Trophoblast cell (in vitro differentiated cells and primary cell): ENCODE data around the gene MIEN1.
A peak's percentile ranks its signal among the peaks of the same experiment; 100 is the strongest.

ENCODE experiments used
- DNase-seq, 2 donors: peaks; one replicate each; pipeline ENCODE4 v3.0.0-alpha.2; 2016
- H2AFZ ChIP-seq: 2 replicates; pipeline ENCODE4 v1.6.1; 2013; ENCODE audit warnings: low read length, moderate library complexity, mild to moderate bottlenecking; ENCODE audit not compliant: insufficient read depth, poor library complexity
- H2AK5ac ChIP-seq: 2 replicates; pipeline ENCODE4 v1.6.1; 2013; ENCODE audit warnings: mild to moderate bottlenecking, low read length
- H2BK120ac ChIP-seq: 2 replicates; pipeline ENCODE4 v1.6.1; 2013; ENCODE audit warnings: low read length, mild to moderate bottlenecking, moderate library complexity; ENCODE audit not compliant: insufficient read depth, poor library complexity
- H2BK12ac ChIP-seq: 2 replicates; pipeline ENCODE4 v1.6.1; 2013; ENCODE audit warnings: mild to moderate bottlenecking, low read length, moderate library complexity
- H2BK5ac ChIP-seq: 2 replicates; pipeline ENCODE4 v1.6.1; 2013; ENCODE audit warnings: low read length, low read depth, moderate library complexity, mild to moderate bottlenecking; ENCODE audit not compliant: poor library complexity
- H3K14ac ChIP-seq: 2 replicates; pipeline ENCODE4 v1.6.1; 2013; ENCODE audit warnings: mild to moderate bottlenecking, low read length
- H3K18ac ChIP-seq: 2 replicates; pipeline ENCODE4 v1.6.1; 2013; ENCODE audit warnings: mild to moderate bottlenecking, low read length
- H3K23ac ChIP-seq: 2 replicates; pipeline ENCODE4 v1.6.1; 2013; ENCODE audit warnings: low read length
- H3K27ac ChIP-seq: 2 replicates; pipeline ENCODE4 v1.5.1; 2013; ENCODE audit warnings: low read depth, mild to moderate bottlenecking, inconsistent platforms, low read length, moderate library complexity
- H3K27me3 ChIP-seq: 2 replicates; pipeline ENCODE4 v1.6.1; 2013; ENCODE audit warnings: inconsistent platforms, mild to moderate bottlenecking, low read length, moderate library complexity; ENCODE audit not compliant: insufficient read depth
- H3K36me3 ChIP-seq, 2 experiments: 1 replicate in 1 of 2; 2 replicates in 1 of 2; pipeline ENCODE4 v1.6.1; 2013; ENCODE audit warnings: low read length in 2 of 2, mild to moderate bottlenecking in 2 of 2, moderate library complexity in 1 of 2; ENCODE audit not compliant: insufficient read depth in 2 of 2, control insufficient read depth in 1 of 2
- H3K4ac ChIP-seq: 2 replicates; pipeline ENCODE4 v1.6.1; 2013; ENCODE audit warnings: low read depth, mild to moderate bottlenecking, low read length, moderate library complexity
- H3K4me1 ChIP-seq, 2 experiments: 1 replicate in 1 of 2; 2 replicates in 1 of 2; pipeline ENCODE4 v1.6.1; 2013; ENCODE audit warnings: low read length in 2 of 2, mild to moderate bottlenecking in 2 of 2, moderate library complexity in 1 of 2; ENCODE audit not compliant: insufficient read depth in 2 of 2, control insufficient read depth in 1 of 2
- H3K4me2 ChIP-seq: 2 replicates; pipeline ENCODE4 v1.6.1; 2013; ENCODE audit warnings: inconsistent platforms, mild to moderate bottlenecking, low read length, moderate library complexity
- H3K4me3 ChIP-seq: 2 replicates; pipeline ENCODE4 v1.5.1; 2013; ENCODE audit warnings: mild to moderate bottlenecking, low read depth, low read length, inconsistent platforms
- H3K79me1 ChIP-seq: one replicate; pipeline ENCODE4 v1.6.1; 2013; ENCODE audit warnings: low read length
- H3K79me2 ChIP-seq: 2 replicates; pipeline ENCODE4 v1.6.1; 2013; ENCODE audit warnings: low read length, mild to moderate bottlenecking; ENCODE audit not compliant: control insufficient read depth, insufficient read depth, poor library complexity
- H3K9ac ChIP-seq: 2 replicates; pipeline ENCODE4 v1.6.1; 2013; ENCODE audit warnings: mild to moderate bottlenecking, low read length
- H3K9me3 ChIP-seq: 2 replicates; pipeline ENCODE4 v1.6.1; 2013; ENCODE audit warnings: low read depth, mild to moderate bottlenecking, control low read depth, inconsistent platforms, low read length; ENCODE audit not compliant: insufficient read depth
- H4K12ac ChIP-seq: 2 replicates; pipeline ENCODE4 v1.6.1; 2013; ENCODE audit warnings: low read depth, mild to moderate bottlenecking, low read length, moderate library complexity
- H4K8ac ChIP-seq: 2 replicates; pipeline ENCODE4 v1.6.1; 2013; ENCODE audit warnings: low read depth, mild to moderate bottlenecking, low read length, moderate library complexity
- H4K91ac ChIP-seq: one replicate; pipeline ENCODE4 v1.6.1; 2013; ENCODE audit warnings: low read depth, mild to moderate bottlenecking, low read length, moderate library complexity
- WGBS: extraction: QIAGEN DNeasy Blood & Tissue Kit; methylation state at CpG from one replicate; pipeline ENCODE4 v1.1.7; 2013; ENCODE audit warnings: missing lambda C conversion rate; ENCODE audit not compliant: insufficient read length, insufficient coverage; ENCODE audit errors: extremely low coverage; 5-methylcytosine and 5-hydroxymethylcytosine counted together

Gene MIEN1

GRCh38 chr17:39736319-39737165 is 6.2 kb upstream of the MIEN1 start:
- H3K27me3 ChIP-seq: no peaks in the 10 kb centered on the region
- no peak overlapping the region for H3K14ac ChIP-seq
- peaks cover 12 to 28% of the 10 kb centered on the region in 2 experiments for H3K4me1 ChIP-seq
- peaks cover 8% of the 10 kb centered on the region for H3K79me2 ChIP-seq
- no peak overlapping the region for H2BK12ac ChIP-seq
- WGBS: no CpG with 5 or more reads among the region's 10 CpGs
- no peak overlapping the region for H3K4me3 ChIP-seq
- no peak overlapping the region for H2BK120ac ChIP-seq
- no peak overlapping the region for H3K18ac ChIP-seq
- H2AK5ac ChIP-seq: no peak overlapping the region
- H2BK5ac ChIP-seq: no peak overlapping the region
- H3K4ac ChIP-seq: no peak overlapping the region
- no peak overlapping the region for H2AFZ ChIP-seq
- H3K23ac ChIP-seq: peak overlapping the region; percentile 22
- no peaks in the 10 kb centered on the region for H3K36me3 ChIP-seq
- no peak overlapping the region for H3K4me2 ChIP-seq
- no peak overlapping the region for H4K8ac ChIP-seq
- no peak overlapping the region for H4K12ac ChIP-seq
- H4K91ac ChIP-seq: no peak overlapping the region
- DNase-seq: peak in 1 of 2 donors; percentile 52
- peaks cover 18% of the 10 kb centered on the region for H3K79me1 ChIP-seq
- H3K9me3 ChIP-seq: no peaks in the 10 kb centered on the region
- H3K27ac ChIP-seq: no peak overlapping the region
- H3K9ac ChIP-seq: no peak overlapping the region

DNA sequence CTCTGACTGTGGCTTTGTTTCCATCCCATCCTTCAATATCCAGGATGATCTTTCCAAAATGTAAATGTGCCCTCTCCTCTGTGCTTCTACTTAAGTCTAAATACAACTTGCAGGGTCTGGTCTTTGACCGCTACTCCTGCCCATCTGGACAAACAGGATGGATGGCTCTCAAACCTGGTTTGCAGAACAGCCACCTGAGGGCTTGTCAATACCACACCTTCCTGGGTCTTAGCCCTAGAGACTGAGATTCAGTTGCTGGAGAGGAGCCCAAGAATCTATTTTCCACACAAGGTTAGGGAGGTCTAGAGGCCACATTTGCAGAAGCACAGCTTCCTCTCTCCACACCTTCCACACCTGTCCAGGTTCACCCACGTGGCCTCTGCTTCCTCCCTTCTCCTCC is 5.5 kb upstream of the MIEN1 start:
- Histone ChIP-seq H3K79me1 (peaks cover 18% of the 10 kb centered on the region), H2BK120ac (no peak overlapping the region), H2BK5ac (no peak overlapping the region), H2AFZ (no peak overlapping the region), H4K8ac (no peak overlapping the region), H3K9me3 (no peaks in the 10 kb centered on the region), H3K4me1 (peaks cover 12 to 28% of the 10 kb centered on the region in 2 experiments), H2AK5ac (no peak overlapping the region), H3K4ac (no peak overlapping the region), H3K14ac (no peak overlapping the region), H3K9ac (no peak overlapping the region), H2BK12ac (no peak overlapping the region), H3K4me3 (no peak overlapping the region), H3K27me3 (no peaks in the 10 kb centered on the region), H3K79me2 (peaks cover 8% of the 10 kb centered on the region), H3K36me3 (no peaks in the 10 kb centered on the region), H3K27ac (no peak overlapping the region), H4K91ac (no peak overlapping the region), H3K23ac (peak overlapping the region; percentile 22), H3K18ac (no peak overlapping the region), H4K12ac (no peak overlapping the region), H3K4me2 (no peak overlapping the region)
- WGBS: no CpG with 5 or more reads among the region's 2 CpGs
- DNase-seq: peak in 1 of 2 donors; percentile 19

DNA sequence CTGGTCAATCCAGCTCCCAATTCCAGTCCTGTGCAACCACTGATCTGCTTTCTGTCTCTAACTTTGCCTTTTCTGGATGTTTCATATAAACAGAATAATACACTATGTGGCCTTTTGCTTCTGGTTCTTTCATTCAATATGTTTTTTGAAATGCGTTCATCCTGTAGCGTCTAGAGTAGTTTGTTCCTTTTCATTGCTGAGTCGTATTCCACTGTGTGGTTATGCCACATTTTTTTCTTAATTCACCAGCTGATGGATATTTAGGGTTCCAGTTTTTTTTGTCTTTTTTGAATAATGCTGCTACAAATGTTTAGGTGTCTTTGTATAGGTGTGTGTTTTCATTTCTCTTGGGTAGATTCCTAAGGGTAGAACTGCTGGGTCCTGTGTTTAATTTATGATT is 2.3 kb upstream of the MIEN1 start:
- H3K27me3 ChIP-seq: no peaks in the 10 kb centered on the region
- no CpG with 5 or more reads among the region's 3 CpGs for WGBS
- H2BK5ac ChIP-seq: no peak overlapping the region
- no peaks in the 10 kb centered on the region for H3K9me3 ChIP-seq
- H2BK12ac ChIP-seq: no peak overlapping the region
- no peak overlapping the region for H3K4me3 ChIP-seq
- H3K27ac ChIP-seq: no peak overlapping the region
- H3K18ac ChIP-seq: no peak overlapping the region
- no peak overlapping the region for H2AK5ac ChIP-seq
- H3K4me2 ChIP-seq: no peak overlapping the region
- H3K79me2 ChIP-seq: peaks cover 4% of the 10 kb centered on the region
- H3K4ac ChIP-seq: no peak overlapping the region
- peaks cover 4% of the 10 kb centered on the region for H3K79me1 ChIP-seq
- H3K9ac ChIP-seq: no peak overlapping the region
- no peak overlapping the region for H2BK120ac ChIP-seq
- H4K8ac ChIP-seq: no peak overlapping the region
- H3K14ac ChIP-seq: no peak overlapping the region
- H3K36me3 ChIP-seq: peaks cover 12 to 16% of the 10 kb centered on the region in 2 experiments
- H4K91ac ChIP-seq: no peak overlapping the region
- H2AFZ ChIP-seq: no peak overlapping the region
- H3K4me1 ChIP-seq: peaks cover 5 to 14% of the 10 kb centered on the region in 2 experiments
- no peak for DNase-seq
- no peak overlapping the region for H4K12ac ChIP-seq
- no peak overlapping the region for H3K23ac ChIP-seq

GRCh38 chr17:39729280-39729851 is 966 bp downstream of the MIEN1 start:
- no peak overlapping the region for H4K8ac ChIP-seq
- H2AK5ac ChIP-seq: no peak overlapping the region
- H2AFZ ChIP-seq: no peak overlapping the region
- WGBS: no CpG with 5 or more reads among the region's 6 CpGs
- peaks cover 2% of the 10 kb centered on the region for H3K9me3 ChIP-seq
- no peak overlapping the region for H3K9ac ChIP-seq
- peaks cover 4% of the 10 kb centered on the region for H3K79me2 ChIP-seq
- H4K12ac ChIP-seq: no peak overlapping the region
- no peak overlapping the region for H3K27ac ChIP-seq
- H3K79me1 ChIP-seq: peaks cover 4% of the 10 kb centered on the region
- H3K4me1 ChIP-seq: peaks cover 5 to 9% of the 10 kb centered on the region in 2 experiments
- no peak overlapping the region for H3K4ac ChIP-seq
- H2BK12ac ChIP-seq: no peak overlapping the region
- H2BK5ac ChIP-seq: no peak overlapping the region
- no peak overlapping the region for H3K4me3 ChIP-seq
- DNase-seq: peak; percentile 37 to 53
- no peaks in the 10 kb centered on the region for H3K27me3 ChIP-seq
- H3K18ac ChIP-seq: peak overlapping the region; percentile 6
- peaks cover 38 to 39% of the 10 kb centered on the region in 2 experiments for H3K36me3 ChIP-seq
- no peak overlapping the region for H3K14ac ChIP-seq
- H3K23ac ChIP-seq: no peak overlapping the region
- H3K4me2 ChIP-seq: peak overlapping the region; percentile 74
- H4K91ac ChIP-seq: no peak overlapping the region
- H2BK120ac ChIP-seq: no peak overlapping the region
